GM18499 (cell line): ENCODE measurements around the gene MTX1.

ENCODE experiments used
- ATAC-seq: cut with Tn5 transposase; IDR thresholded peaks from one replicate; pipeline ENCODE4 v1.9.1; 2021; ENCODE audit warnings: moderate number of reproducible peaks; ENCODE audit not compliant: insufficient read depth, unreplicated experiment

Gene MTX1

DNA sequence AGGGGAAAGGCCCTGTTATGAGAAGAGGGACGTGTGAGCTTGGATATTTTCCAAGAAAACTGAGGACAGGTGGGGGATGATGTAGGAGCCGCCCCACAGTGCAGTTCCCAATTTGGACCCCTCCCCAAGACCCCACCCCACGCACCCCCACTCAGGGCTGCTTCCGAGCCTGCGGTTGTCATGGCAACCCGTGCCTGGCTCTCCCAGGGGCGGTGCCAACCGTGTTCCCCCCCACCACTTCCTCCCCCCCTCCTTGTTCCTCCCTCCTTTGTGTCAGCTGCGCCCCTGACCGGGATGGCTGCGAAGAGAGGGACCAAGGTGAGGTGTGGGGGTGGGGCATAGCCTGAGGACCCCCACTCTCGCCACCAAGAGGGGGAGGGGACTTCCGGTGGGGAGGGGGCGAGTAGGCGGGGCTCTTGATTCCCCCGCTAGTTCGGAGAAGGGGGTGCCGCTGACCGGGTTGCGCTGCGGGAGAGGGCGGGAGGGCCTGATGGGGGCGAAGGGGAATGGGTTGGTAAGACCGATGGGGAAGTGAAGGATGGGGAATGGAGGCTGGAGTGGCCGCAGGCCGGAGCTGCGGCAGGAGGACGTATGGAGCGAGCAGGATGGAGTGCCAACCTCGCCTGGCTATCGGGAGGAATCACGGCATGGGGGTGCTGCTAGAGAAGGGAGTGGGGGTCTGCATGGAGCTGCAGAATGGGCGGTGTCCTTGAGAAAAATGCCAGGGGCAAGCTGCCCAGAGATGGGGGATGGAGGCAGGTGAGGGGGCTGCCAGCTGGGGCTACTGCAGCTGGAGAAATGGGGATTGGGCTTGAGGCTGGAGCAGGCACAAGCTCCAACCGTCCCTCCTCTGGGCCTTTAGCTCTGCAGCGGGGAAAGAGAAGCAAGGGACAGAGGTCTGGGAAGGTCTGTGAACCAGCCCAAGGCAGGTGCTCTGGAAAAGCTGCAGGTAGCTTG, 33.9 kb upstream of the MTX1 start:
- no peak for ATAC-seq

DNA sequence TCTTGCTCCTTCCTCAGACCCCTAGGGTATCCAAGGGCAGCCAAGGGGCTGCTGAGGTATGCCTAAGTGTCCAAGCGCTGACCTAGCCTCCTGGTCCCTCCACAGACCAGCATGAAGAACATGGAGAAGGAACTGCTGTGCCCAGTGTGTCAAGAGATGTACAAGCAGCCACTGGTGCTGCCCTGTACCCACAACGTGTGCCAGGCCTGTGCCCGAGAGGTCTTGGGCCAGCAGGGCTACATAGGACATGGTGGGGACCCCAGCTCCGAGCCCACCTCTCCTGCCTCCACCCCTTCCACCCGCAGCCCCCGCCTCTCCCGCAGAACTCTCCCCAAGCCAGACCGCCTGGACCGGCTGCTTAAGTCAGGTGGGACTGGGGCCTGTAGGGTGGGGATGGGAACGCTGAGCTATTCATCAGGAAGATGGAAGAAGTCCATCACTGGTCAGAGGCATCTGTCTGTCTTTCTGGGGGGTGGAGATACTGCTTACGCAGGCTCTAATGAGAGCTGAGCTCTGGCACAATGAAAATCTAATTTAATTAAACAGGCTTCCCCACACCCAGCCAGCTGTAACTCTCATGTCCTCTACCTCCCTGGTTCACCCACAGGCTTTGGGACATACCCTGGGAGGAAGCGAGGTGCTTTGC, 33.1 kb upstream of the MTX1 start:
- no peak for ATAC-seq

DNA sequence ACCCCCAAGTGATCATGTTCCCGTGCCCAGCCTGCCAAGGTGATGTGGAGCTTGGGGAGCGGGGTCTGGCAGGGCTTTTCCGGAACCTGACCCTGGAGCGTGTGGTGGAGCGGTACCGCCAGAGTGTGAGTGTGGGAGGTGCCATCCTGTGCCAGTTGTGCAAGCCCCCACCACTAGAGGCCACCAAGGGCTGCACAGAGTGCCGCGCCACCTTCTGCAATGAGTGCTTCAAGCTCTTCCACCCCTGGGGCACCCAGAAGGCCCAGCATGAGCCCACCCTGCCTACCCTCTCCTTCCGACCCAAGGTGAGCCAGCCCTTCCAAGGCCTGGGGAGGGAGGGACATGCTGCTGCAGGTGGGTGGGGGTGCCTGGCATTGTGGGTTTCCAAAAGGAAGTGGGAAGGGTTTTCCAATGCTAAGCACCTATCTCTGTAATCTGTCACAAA, 32.5 kb upstream of the MTX1 start:
- no peak for ATAC-seq

DNA sequence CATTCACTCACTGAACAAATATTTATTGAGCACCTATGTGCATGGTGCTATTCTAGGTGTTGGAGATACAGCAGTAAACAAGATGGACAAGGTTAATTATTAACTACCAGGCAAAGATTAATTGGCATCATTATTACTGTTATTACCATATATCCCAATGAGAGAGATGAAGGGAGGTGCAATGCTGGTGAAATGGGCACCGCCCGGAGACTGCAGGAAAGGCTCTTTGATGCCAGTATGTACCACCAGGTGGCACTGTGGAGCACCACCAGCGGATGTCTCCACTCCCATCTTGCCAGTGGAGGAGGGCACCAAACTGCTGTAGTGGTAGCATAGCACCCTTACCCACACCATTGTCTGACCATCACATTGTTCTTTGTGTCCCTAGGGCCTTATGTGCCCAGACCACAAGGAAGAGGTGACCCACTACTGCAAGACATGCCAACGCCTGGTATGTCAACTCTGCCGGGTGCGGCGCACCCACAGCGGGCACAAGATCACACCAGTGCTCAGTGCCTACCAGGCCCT, 31.9 kb upstream of the MTX1 start:
- no peak for ATAC-seq

DNA sequence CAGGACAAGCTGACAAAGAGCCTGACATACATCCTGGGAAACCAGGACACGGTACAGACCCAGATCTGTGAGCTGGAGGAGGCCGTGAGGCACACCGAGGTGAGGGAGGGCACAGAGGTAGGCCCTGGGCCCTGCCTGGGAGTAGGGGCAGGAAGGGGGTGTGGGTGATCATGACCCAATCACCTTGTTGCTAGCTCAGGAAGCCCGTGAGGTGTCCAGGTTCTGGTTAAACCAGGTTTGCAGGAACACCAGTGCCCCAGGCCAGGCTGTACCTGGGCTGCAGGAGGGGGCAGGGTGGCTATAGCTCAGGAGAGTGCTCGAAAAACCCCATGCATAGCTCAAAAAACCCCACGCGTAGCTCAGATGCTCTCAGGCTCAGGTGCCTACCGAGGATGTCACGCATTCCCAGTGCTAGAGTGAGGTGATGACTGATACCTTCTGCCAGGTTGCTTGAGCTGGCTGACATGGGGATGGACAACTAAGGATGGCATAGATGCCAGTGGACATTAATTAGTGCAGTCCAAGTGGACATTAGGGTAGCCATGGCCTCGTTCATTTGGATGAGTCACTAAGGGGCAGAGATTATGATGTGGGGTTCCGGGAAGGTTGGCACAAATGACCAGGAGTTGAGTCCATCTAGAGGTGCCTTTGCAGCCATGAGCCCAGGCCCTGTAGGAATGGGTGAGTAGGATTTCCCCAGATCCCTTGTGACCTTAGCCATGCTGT, 31.1 kb upstream of the MTX1 start:
- no peak for ATAC-seq

DNA sequence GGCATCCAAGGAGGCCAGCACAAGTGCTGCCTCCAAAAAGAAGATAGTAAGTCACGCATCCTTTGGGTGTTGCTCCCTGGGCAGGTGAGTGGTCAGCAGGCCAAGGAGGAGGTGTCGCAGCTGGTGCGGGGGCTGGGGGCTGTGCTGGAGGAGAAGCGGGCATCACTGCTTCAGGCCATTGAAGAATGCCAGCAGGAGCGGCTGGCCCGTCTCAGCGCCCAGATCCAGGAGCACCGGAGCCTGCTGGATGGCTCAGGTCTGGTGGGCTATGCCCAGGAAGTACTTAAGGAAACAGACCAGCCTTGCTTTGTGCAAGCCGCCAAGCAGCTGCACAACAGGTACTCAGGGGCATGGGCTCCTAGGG, 30.6 kb upstream of the MTX1 start:
- ATAC-seq: no peak

DNA sequence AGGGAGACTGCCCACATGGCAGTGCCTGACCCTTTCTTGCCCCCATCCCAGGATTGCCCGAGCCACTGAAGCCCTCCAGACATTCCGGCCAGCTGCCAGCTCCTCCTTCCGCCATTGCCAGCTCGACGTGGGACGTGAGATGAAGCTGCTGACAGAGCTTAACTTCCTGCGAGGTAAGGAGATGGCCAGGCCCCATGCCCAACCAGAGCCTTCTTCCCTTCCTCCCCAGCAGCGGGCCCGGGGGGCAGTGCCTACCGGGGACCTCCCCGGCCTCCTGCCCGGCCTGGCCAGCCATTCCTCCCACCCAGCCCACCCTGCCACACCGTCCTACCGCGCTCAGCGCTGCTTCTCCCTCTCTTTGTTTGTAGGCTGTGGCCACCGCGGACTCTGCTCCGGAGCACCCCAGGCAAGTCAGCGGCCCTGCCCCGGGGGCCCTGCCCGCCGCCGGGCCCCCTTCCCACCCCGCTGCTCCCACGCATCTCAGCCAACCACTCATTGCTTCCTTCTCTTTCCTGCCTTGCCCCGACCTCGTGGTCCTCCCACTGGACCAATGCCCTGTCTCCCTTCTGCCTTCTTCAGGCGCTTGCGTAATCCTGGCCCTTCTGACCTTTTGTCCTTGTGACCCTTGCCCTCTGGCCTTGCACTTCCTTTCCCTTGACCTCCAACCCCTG, 29.9 kb upstream of the MTX1 start:
- no peak for ATAC-seq

DNA sequence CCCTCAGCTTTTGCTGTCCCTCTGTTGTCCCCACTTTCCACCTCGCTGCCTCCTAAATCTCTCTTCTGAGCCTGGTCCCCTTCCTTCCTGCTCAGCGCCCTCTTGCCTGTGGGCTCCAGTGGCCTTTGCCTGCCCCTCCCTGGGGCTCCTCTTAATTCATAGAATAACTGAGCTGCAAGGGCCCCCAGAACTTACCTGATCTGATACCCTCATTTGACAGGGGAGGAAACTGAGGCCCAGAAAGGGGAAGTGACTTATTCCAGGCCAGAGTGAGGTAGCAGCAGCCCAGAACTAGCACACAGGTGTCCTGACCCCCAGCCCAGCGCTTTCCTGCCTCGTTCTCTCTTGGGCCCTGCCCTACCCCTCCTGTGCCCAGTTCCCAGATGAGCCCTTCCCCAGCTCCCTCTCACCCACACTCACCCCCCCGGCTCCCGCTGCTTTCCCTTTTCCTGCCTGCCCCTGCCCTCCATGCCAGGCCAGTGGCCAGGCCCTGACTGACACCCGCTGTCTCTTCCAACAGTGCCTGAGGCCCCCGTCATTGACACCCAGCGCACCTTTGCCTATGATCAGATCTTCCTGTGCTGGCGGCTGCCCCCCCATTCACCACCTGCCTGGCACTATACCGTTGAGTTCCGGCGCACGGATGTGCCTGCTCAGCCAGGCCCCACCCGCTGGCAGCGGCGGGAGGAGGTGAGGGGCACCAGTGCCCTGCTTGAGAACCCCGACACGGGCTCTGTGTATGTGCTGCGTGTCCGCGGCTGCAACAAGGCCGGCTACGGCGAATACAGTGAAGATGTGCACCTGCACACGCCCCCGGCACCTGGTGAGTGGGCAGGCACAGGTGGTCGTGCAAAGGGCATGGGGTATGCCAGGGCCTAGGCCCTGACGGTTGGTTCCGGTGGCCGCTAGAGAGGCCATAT, 29.1 kb upstream of the MTX1 start:
- no peak for ATAC-seq

DNA sequence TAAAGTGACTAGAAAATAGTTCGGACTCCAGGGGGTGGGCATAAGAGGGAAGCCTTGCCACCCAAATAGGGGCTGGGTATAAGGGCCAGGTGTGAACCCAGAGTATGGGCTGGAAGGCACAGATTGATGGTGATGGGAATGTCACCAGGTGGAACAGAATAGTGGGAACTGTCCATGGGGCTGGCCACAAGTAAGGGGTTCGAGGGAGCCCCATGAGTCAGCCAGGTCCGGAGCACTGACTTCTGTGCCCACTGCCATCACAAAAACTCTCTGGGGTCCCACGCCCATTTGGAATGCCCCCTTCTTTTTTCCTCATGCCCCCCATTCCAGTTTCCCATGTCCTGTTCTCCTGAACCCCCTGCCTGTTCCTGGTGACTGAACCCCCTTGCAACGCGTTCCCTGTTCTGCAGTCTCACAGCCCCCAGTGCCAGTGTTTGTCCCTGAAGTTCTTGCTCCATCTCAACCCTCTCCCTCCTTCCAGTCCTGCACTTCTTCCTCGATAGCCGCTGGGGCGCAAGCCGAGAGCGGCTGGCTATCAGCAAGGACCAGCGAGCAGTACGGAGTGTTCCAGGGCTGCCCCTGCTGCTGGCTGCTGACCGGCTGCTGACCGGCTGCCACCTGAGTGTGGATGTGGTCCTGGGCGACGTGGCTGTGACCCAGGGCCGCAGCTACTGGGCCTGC, 27.0 kb upstream of the MTX1 start:
- no peak for ATAC-seq

DNA sequence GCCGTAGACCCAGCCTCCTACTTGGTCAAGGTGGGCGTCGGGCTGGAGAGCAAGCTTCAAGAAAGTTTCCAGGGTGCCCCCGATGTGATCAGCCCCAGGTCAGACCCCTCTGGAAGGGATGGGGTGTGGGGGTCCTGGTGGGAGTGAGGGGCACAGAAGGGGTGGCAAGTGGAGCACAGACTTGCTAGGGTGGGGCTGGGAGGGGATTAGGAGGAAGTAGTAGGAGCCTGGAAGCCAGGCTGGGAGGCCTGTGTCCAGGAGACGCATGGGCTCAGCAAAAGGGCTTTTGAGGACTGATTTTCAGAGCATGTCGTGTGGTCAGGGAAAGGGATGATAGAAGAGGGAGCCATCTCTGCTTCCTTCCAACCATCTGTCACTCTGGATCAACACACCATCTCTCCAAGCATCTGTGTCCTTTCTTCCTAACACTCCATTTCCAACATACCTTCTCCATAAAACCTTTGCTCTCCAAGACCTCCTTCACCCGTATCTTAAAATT, 26.4 kb upstream of the MTX1 start:
- ATAC-seq: no peak

DNA sequence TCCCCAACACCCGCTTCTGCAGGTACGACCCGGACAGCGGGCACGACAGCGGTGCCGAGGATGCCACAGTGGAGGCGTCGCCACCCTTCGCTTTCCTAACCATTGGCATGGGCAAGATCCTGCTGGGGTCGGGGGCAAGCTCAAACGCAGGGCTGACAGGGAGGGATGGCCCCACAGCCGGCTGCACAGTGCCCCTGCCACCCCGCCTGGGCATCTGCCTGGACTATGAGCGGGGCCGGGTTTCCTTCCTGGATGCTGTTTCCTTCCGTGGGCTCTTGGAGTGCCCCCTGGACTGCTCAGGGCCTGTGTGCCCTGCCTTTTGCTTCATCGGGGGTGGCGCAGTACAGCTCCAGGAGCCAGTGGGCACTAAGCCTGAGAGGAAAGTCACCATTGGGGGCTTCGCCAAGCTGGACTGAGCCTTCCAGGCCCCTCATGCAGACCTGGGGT, 24.7 kb upstream of the MTX1 start:
- ATAC-seq: no peak

DNA sequence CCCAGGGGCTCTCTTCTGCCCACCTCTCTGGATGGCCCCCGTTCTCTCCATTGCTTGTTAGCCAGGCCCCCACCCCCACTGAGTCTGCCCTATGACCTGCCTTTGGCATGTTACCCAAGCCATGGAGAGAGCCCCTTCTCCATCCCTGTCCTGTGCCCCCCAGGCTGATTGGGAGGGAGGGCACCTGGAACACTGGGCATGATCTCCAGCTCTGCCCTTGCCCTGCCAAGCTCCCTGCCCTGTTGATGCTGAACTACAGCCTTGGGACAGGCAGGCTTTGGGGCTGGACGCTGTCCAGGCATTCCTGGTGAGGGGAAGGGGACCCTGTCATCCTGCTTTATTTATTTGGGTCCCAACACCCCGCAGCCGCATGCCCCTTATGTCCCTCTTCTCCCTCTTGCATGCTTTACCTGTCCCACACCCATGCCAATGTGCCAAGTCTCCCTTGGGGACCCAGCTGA, 24.1 kb upstream of the MTX1 start:
- no peak for ATAC-seq

DNA sequence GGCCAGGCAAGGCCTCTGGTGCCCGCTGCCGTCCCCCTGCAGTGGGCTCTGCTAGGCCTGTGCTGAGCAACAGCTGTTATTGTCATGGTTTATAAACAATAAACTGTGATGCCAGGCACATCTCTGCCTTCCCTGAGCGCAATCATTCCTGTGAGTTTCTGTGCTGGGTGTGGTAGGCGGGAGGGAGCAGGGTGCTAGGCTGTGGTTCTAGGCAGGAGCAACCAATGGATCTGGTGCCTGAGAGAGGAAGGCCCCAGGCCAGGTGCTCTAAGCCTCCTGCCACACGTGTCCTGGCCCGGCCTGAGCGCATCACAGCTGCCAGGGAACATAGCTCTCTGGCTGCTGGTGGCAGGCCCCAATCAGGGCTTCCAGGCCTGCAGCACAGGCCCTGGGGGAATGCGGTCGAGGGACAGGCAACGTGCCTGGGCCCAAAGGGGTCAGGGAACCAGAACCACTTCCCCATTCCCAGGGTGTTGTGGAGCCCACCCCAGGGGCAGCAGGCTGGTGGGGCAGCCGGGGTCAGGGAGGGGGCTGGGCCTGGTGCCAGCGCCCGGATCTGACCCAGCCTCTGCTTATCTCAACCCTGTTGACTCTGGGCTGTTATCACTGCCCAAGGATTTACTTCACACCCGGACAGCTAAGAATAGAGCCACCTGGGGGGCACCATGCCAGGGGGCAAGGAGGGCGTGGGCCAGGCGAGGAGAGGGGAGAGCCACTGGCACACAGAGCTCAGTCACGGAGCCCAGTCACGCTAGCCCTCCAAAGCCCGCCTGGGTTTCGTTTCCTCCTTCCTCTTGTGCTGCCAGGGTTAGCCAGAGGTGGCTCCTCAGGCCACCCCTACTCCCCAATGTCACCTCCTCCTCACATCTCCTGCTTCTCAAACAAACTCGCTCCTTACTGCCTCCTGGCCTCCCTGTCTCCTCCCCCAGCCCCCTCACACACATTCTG, 23.4 kb upstream of the MTX1 start:
- ATAC-seq: no peak

DNA sequence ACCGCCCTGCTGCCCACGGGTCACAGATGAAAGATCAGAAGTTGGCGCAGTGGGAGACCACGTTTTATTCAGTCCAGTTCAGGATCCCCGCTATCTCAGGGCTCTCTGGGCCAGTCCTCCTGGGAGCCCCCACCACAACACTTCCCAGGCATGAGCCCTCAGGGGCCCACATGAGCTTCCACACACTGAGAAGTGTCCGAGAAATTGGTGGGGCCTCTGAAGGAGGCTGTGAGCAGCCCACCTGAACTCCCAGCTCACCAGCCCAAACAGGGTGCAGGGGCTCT, 22.8 kb upstream of the MTX1 start:
- no peak for ATAC-seq

DNA sequence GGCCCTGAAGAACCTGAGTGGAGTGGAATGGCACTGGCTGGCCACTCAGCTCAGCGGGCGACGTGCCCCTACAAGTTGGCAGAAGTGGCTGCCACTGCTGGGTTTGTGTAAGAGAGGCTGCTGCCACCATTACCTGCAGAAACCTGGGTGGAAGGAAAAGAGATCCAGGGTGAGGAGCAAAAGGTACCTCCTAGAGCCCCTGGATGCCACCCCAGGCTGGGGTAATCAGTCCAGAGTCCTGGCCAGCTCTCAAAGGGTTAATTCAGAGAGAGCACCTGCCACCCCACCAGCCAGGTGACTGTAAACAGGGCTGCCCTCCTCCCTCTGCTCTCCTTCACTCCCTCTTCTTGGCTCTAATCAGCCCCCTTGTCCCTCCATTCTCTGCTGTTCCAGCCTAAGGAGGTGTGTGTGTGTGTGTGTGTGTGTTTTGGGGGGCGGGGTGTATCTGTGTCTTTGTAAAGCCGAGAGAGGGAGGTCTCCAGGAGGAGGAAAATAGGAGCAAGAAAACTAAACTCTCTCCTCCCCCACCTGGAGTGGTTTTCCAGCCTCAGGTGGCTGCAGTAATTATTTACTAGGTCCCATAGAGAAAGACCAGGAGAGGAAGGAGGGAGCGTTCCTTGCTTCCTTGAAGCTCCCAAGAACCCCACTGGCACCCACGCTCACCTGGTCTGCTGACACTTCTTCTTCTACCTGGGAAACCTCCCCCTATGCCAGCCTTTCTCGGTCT, 22.3 kb upstream of the MTX1 start:
- no peak for ATAC-seq

DNA sequence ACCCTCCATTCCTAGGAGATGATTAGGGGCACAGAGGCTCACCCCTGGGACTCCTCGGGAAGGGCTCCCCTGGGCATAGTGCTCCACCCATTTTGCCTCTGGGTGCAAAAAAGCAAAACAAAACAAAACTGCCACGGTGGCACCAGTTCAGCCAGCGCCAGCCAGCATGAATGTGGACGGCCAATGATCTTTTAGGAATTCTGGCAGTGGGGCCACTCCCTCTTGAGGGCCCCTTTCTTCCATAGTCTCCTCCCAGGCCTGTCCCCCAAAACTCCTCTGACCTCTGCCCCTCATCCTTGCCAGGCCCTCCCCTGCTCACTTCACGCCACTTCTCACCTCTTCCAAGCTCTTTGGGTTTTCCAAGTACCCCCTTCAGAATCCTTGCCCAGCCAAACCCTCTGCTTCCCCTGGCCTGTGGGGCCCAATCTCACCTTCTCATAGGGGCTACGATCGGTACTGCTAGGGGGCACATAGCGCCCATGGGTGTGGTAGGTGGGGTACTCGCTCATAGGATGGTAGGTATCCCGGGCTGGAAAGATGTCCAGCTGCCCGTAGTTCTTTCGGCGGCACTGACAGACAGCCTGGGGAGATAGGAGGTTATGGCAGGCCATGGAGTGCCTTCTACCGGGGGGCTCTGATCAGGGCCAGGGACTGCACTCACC, 21.6 kb upstream of the MTX1 start:
- no peak for ATAC-seq
